ENCODE results near the gene DENND11.

DNA sequence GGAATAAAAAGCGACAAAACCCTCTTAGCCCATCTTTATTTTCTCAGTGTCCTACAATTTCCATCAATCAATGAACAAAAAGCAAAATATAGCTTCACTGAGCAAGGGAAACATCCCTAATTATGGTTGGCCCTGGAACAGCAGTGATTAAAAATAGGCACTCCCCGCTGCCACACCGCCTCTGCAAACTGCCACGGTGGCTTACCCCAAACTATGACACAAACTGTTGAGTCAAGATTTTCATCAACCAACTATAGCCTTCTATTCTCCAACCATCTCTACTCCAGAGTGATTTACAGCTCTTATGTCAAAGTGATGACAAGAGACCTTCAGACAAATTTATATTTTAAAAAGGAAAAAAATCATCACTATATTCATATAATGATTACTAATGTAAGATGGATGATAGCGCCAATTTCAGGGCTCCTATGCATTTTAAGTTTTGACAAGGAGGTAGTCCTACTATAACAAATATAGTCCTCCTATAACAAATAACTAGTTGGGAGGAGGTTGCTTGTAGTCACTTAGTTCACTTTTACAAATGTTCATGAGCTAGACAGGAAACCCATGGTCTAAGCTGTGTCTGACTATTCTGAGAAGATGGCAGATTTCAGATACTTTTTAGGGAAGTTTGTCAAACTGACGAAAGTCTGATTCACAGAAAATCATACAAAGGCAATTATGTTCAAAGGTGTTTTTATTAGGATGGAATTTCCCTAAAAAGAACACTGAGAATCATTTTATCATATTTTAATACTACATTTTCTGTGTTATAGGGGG, 26.3 kb downstream of the DENND11 start:
- TF ChIP-seq, protein P1, sequence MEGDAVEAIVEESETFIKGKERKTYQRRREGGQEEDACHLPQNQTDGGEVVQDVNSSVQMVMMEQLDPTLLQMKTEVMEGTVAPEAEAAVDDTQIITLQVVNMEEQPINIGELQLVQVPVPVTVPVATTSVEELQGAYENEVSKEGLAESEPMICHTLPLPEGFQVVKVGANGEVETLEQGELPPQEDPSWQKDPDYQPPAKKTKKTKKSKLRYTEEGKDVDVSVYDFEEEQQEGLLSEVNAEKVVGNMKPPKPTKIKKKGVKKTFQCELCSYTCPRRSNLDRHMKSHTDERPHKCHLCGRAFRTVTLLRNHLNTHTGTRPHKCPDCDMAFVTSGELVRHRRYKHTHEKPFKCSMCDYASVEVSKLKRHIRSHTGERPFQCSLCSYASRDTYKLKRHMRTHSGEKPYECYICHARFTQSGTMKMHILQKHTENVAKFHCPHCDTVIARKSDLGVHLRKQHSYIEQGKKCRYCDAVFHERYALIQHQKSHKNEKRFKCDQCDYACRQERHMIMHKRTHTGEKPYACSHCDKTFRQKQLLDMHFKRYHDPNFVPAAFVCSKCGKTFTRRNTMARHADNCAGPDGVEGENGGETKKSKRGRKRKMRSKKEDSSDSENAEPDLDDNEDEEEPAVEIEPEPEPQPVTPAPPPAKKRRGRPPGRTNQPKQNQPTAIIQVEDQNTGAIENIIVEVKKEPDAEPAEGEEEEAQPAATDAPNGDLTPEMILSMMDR (IDR thresholded peaks at IDR 0.05): no peak
- TF ChIP-seq POLR2AphosphoS5 (IDR thresholded peaks at IDR 0.05) (no peak), POLR2A (IDR thresholded peaks at IDR 0.05) (no peak), EP300 (IDR thresholded peaks at IDR 0.05) (no peak)
